NCI-H748 (cell line): ENCODE data around the gene ZNF789.
A peak's percentile ranks its signal among the peaks of the same experiment; 100 is the strongest.

Source experiments
- DNase-seq: peaks from one replicate; lab custom pipeline; 2025; ENCODE audit not compliant: unreplicated experiment; lab: John Stamatoyannopoulos, UW

ZNF789 gene

DNA sequence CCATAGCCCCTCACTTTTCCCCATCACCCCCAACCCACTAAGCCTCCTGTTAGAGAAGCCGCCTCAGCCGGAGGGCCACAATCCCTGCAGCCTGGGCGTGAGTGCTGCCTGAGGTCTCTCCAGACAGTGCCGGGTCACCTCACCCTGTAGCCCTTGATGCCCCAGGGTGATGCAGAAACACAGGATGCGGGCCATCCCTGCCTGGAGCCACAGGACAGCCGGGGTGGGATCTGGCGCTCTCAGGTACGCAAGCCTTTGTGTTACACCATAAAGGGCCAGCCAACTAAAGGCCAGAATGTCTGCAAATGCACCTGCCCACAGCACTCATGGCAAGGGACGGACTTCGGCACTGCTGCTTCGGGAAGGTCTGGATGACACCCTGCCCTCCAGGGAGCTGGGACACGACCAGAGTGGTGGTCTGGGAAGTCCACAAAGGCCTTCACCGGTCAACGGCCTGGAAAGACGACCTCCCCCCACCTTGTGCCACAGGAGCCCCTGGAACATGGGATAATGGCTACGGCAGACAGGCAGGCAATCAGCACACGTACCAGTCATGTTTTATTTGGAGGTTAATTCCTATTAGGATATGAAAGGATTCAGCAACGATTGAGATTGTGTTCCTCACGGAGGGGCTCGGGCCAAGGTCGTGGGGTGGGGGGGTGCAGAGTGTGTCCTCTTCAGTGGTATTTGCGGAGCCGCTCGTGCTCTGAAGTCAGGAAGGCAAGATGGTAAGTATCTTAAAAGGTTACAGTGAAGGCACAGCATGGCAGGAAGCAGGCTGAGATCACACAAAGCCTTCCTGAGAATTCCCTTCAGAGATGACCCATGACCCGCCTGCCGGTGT is 14.8 kb upstream of the ZNF789 start:
- no peak for DNase-seq

DNA sequence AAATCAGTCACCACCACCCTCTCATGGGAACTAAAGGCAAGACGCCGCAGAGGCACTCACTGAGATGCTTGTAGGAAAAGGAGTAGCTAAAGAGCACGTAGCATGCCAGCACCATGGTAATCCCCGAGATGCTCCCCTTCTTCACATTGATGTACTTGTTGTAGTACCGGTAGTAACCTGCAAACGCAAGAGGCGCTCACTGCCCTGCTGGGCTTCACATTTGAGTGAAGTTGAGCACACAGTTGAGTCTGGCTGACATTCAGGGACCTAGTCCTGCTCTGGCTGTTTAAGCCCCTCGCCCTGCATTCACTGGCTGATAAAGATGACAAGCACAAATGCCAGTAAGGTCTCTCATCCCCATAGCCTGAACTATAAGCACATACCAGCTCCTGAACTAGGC is 13.6 kb upstream of the ZNF789 start:
- DNase-seq, result peak; percentile 35

DNA sequence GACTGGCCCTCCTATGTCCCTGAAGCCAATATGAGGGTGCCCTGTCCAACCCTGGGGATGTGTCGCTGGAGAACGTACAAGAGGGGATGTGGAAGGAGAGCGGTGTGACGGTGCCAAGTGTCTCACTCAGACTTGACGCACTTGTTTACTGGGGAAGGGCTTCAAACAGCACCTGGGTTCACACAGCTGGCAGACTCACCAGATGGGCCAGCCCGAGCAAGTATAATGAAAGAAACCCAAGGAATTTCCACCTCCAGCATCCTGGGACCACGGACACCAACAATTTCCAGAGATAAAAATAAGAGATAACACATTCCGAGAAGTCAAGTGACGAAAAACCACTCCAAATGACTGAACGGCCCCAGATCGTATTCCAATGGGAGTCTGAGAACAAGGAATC is 12.0 kb upstream of the ZNF789 start:
- no peak for DNase-seq

- DNase-seq, result no peak
Measured at GRCh38 chr7:99461221-99461620, 11.5 kb upstream of the ZNF789 start.

DNA sequence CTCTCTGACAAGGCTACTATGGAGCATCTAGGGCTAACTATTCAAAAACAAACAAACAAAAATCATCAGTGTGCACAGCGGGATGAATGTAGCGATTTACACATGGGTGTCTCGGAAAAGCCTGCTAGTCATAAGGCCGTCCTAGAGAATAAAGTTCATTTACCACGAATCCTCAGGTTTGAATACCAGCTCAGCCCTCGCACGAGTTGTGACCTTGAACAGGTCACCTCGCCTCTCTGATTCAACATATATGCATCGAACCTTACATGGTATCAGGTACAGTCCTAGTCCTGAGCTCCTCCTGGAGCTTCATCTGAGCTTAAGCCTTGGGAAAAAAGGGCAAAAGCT is 7.3 kb upstream of the ZNF789 start:
- DNase-seq, result no peak

GRCh38 chr7:99468336-99468918 is 4.3 kb upstream of the ZNF789 start:
- DNase-seq, result no peak

GRCh38 chr7:99469381-99470065 is 3.2 kb upstream of the ZNF789 start:
- no peak for DNase-seq

DNA sequence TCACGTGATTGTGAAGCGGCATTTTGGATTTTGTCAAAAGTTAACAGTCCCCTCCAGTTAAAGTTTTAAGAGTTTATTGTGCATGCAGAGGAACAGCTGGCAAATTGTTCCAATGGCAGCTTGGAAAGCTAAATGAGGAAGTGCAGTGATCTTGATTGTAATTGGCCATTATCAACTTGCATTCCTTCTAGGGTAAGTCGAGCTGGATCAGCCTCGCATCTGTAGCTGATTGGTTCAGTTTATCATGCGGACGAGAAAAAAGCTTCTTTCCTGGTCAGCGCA is 566 bp downstream of the ZNF789 start:
- DNase-seq, result peak; percentile 47

DNA sequence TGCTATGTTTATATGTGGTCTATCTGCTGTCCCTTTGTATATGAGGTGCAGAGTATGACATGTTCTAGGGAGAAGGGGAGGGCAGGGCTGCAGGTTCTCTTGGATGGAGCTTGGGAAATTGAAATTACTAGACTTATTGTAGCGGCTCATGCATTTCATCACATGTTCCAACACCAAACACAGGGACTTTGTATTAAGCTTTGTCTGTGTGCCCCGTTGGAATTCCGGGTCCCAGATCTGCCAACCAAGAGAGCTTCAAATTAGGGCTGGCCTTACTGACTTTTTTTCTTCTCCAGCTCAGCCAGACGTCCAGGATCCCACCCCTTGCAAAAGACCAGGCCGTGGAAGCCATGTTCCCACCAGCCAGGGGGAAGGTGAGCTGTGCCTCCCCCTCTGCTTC is 3.4 kb downstream of the ZNF789 start:
- no peak for DNase-seq

GRCh38 chr7:99478464-99479440 is 6.1 kb downstream of the ZNF789 start:
- no peak for DNase-seq

- no peak for DNase-seq
Measured at GRCh38 chr7:99485094-99485493, 12.4 kb downstream of the ZNF789 start.

- no peak for DNase-seq
Measured at GRCh38 chr7:99489235-99489634, 16.5 kb downstream of the ZNF789 start.

- no peak for DNase-seq
Measured at GRCh38 chr7:99490878-99491277, 18.2 kb downstream of the ZNF789 start.

- no peak for DNase-seq
Measured at GRCh38 chr7:99493823-99494222, 21.1 kb downstream of the ZNF789 start.

GRCh38 chr7:99497766-99498545 is 25.3 kb downstream of the ZNF789 start:
- no peak for DNase-seq

DNA sequence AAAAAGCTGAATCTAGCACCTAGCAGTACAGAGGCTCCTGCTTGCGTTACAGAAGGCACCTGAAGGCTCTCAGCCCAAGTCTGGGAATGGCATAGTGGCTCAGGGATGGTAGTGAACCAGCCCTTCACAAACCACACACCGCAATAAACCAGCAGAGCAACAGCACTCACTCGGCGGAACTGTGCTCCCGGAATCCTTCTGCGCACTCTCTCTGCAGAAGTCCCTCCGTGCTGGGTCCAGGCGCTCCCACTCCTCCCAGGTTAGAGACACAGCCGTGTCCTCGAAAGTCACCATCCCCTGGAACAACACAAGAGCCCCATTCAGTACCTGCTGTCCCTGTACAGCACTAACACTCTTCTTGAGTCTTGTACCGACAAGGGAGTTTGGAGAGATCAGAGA is 25.9 kb downstream of the ZNF789 start:
- no peak for DNase-seq

GRCh38 chr7:99499371-99499720 is 26.7 kb downstream of the ZNF789 start:
- no peak for DNase-seq

DNA sequence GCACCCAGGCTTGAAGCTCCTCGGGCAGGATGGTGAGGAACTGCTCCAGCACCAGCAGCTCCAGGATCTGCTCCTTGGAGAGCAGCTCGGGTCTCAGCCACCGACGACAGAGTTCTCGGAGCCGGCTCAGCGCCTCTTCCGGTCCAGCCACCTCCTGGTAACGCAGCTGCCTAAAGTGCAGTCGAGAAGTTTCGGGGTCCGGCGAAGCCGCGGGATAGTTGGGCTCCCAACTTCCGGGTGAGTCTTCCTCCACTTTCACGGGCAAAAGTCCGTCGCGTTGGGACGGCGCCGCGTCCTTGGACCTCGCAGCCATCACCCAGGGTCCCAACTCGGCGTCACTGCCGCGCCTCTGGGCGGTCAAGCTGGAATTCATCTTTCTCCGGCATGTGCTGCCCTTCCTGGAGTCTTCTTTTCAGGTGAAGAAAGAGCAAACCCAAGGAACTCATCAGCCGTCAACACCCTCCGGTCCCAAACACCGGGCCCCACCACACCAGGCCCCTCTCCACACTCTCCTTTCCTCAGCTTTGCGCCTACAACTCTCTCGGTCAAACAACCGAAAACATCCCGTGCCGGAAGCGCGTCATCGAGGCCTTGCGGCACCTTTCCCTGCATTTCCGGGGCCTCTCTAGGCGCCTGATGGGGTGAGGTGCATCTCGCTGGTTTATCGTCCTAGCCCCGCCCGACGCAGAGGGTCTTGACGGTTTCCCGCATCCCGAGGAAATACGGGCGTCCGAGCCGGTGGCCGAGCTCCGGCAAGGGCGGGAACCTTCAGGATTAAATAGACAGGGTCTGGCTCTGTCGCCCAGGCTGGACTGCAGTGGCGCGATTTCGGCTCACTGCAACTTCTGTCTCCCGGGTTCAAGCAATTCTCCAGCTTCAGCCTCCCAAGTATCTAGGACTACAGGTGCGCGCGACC is 27.3 kb downstream of the ZNF789 start, which contains the start of gene ZNF394:
TSS of gene ZNF394 (minus strand) at position 561 of the 916 bp plus-strand sequence. CDS start at position 373, 188 bp downstream.
- peak; percentile 95 for DNase-seq

DNA sequence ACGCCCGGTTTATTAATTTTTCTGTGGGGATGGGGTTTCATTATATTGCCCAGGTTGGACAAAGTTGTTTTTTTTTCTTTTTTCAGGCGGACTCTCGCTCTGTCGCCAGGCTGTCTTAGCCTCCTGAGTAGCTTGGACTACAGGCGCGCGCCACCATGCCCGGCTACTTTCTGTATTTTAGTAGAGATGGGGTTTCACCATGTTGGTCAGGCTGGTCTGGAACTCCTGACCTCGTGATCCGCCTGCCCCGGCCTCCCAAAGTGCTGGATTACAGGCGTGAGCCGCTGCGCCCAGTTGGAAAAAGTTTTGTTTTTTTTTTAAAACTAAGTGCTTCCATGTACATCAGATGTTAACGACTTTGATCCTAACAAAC is 27.9 kb downstream of the ZNF789 start:
- DNase-seq, result no peak

GRCh38 chr7:99501236-99501635 is 28.5 kb downstream of the ZNF789 start:
- DNase-seq, result peak; percentile 24
